GM19035 (cell line): ENCODE data around the gene STAM2.
"Not testable (repeated sequence)": the region's sequence is repeated elsewhere in the genome, so short reads cannot be mapped to it uniquely, and the experiment has no call there.

Experiments
- ATAC-seq: cut with Tn5 transposase; IDR thresholded peaks from one replicate; pipeline ENCODE4 v1.9.1; 2021; ENCODE audit not compliant: unreplicated experiment

The STAM2 gene

DNA sequence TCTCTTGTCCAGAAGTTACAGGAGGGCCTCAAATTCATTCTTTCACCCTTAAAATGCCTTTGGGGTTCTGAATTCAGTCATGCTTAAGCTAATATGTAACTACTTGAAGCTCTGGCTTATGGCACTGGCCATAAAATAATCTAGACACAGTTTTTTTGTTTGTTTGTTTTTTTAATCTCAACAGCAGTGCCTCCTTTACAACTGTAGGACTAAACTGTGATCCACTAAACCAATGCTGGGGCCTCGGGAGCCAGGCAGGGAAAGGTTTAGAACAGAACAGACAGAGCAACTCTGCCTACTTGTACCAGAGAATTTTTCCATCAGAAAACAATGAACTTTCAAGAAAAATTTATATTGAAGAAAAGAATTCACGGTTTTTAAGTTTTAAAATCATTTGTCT lies 1.7 kb downstream of the STAM2 start:
- ATAC-seq, result no peak

DNA sequence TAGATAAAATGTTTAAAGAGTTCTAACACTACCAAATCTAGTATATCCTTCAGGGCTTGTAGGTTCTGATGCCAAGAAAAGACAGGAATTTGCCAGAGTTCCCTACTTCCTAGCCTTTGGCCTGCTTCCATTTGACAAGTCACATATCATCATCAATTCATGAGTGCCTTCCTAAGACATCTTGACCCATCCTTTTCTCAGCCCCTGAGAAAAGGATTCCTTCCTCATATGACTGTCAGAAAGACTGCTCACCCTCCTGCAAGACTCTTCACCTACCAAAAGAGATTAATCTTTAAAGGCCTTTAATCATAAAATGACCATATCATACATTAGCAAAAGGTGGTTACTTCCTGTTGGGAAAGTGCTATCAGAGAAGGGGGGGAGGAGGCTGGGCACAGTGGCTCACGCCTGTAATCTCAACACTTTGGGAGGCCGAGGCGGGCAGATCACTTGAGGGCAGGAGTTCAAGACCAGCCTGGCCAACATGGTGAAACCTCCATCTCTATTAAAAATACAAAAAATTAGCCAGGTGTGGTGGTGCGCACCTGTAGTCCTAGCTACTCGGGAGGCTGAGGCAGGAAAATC lies 3.3 kb downstream of the STAM2 start:
- not testable (repeated sequence) for ATAC-seq

GRCh38 chr2:152171718-152172117 lies 3.8 kb downstream of the STAM2 start:
- no peak for ATAC-seq

- not testable (repeated sequence) for ATAC-seq
Observed at GRCh38 chr2:152169158-152169557, 6.4 kb downstream of the STAM2 start.

DNA sequence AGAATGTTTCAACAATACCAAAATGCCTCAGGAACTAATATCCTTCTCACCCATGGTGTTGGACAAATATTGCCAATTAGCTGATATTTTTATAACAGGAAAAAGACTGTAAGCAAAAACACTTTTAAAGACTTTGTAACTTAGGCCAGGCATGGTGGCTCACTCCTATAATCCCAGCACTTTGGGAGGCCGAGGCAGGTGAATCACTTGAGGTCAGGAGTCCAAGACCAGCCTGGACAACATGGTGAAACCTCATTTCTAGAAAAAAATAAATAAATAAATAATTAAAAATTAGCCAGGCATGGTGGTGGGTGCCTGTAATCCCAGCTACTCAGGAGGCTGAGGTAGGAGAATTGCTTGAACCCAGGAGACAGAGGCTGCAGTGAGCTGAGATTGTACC lies 8.1 kb downstream of the STAM2 start:
- not testable (repeated sequence) for ATAC-seq

DNA sequence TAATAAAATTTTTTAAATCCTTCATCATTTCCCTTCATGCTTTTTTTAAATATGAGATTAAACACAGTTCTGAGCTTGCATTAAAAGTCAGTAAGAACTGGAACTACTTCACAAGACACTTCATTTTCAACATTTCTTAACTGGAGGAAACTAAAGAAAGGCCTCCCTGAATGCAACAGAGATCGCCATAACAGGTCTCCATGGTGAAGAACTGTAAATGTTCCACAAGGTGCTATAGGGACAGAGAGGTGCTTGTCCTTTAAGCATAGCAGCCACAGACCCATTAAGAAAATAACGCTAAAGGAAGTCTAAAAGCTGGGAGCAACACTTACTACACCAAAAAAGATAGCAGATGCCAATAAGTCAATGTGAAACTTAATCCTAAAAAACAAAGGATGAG lies 8.5 kb downstream of the STAM2 start:
- ATAC-seq, result peak; percentile 32

GRCh38 chr2:152166633-152167032 lies 8.9 kb downstream of the STAM2 start:
- ATAC-seq, result peak; percentile 89

DNA sequence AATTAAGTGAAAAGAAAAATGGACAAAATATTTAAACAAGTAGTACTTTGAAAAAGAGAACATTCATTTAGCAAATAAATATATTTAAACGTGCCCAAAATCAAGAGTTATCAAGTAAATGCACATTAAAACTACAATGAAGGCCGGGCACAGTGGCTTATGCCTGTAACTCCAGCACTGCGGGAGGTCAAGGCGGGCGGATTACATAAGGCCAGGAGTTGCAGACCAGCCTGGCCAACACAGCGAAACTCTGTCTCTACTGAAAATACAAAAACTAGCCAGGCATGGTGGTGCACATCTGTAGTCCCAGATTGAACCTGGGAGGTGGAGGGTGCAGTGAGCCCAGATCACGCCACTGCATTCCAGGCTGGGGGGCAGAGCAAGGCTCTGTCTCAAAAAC lies 9.8 kb downstream of the STAM2 start:
- no peak for ATAC-seq

DNA sequence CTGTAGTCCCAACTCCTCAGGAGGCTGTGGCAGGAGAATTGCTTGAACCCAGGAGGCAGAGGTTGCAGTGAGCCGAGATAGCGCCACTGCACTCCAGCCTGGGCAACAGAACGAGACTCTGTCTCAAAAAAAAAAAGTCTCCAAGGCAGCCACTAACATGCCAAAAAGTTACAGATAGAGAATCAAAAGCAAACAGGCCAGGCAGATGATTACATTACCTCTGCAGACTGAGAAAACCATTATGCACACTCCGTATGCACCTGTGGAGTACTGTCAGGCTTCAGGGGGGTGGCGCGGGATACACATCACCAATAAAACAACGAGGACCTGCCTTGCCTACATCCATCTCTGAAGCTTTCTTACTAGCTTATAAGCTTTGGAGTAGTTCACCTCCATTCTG lies 10.3 kb downstream of the STAM2 start:
- ATAC-seq, result no peak

DNA sequence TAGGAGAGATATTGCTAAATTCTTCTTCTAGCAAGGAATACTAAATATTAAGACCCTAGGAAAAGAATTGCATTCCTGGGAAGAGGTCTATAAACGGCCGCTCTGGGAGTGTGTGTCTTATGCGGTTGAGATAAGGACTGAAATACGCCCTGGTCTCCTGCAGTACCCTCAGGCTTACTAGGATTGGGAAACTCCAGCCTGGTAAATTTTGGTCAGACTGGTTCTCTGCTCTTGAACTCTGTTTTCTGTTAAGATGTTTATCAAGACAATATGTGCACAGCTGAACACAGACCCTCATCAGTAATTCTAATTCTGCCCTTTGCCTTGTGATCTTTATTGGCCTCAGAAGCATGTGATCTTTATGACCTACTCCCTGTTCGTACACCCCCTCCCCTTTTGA lies 11.9 kb downstream of the STAM2 start:
- not testable (repeated sequence) for ATAC-seq

DNA sequence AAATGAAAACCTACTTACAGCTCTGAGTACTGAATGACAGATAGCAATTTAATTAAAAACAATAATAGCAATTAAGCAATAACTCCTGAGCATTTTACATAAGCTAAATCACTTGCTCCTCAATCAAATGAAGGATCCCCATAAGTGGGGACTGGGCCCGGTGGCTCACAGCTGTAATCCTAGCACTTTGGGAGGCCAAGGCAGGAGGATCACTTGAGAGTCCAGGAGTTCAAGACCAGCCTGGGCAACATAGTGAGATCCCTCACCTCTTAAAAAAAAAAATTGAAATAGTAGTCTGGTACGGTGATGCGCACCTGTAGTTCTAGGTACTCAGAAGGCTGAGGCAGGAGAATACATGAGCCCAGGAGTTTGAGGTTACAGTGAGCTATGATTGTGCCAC lies 13.4 kb downstream of the STAM2 start:
- ATAC-seq, result no peak

- no peak for ATAC-seq
Observed at GRCh38 chr2:152161598-152161997, 14.0 kb downstream of the STAM2 start.

DNA sequence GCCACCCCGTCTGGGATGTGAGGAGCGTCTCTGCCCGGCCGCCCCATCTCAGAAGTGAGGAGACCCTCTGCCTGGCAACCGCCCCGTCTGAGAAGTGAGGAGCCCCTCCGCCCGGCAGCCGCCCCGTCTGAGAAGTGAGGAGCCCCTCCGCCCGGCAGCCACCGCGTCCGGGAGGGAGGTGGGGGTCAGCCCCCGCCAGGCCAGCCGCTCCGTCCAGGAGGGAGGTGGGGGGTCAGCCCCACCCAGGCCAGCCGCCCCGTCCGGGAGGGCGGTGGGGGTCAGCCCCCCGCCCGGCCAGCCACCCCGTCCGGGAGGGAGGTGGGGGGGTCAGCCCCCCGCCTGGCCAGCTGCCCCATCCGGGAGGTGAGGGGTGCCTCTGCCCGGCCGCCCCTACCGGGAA lies 15.2 kb downstream of the STAM2 start:
- ATAC-seq, result not testable (repeated sequence)

- ATAC-seq, result no peak
Observed at GRCh38 chr2:152157253-152157652, 18.3 kb downstream of the STAM2 start.

DNA sequence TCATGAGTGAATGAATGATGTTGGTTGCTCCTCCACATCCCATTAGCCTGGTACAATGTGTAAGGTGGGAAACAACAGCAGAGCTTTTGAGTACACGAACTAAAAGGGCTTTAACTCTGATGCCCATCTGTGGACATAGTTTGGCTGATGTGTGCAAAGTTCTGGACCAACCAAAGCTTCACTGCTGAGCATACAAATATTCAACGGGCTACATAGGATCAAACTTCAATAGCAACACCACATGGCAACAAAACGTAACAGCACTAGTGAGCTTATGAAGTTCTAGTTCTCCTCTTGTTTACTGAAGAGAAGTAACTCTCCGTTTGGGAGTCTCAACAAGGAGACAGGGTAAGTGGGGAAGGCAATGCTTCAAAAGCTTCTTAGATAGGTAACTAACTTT lies 20.4 kb downstream of the STAM2 start:
- no peak for ATAC-seq

DNA sequence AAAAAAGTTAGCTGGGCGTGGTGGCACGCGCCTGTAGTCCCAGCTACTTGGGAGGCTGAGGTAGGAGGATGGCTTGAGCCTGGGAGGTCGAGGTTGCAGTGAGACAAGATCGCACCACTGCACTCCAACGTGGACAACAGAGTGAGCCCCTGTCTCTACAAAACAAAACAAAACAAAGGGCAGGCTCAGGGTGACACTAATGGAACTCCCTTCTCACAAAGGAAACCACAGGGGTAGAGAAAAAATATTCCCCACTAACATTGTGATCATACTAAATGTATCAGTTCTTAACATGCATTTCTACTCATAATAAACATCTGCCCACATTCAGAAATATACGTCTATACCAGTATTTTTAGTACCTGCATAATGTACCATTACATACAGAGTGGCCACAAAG lies 21.1 kb downstream of the STAM2 start:
- ATAC-seq, result no peak

GRCh38 chr2:152134488-152135280 lies 40.9 kb downstream of the STAM2 start:
- peak; percentile 69 for ATAC-seq

- no peak for ATAC-seq
Observed at GRCh38 chr2:152132306-152132705, 43.3 kb downstream of the STAM2 start.

DNA sequence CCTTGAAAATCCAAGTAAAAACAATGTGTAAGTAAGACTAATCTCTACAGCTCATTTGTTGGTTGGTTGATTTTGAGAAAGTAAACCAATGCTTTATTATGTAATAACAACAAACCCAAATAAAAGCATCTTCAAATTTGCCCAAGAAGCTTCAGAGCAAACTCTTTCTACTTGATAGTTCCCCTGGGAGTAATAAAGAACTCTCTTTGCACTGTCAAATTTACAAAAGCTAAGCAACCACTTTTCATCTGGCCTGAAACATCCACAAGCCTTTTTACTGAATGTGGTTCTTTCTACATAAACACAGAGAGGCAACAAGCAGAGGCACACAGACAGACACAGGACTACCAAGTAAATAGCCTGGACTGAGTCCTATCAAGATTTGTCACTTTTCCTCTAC lies 47.9 kb downstream of the STAM2 start:
- ATAC-seq, result no peak

- ATAC-seq, result no peak
Observed at GRCh38 chr2:152126664-152127063, 48.9 kb downstream of the STAM2 start.

GRCh38 chr2:152122161-152122560 lies 53.4 kb downstream of the STAM2 start:
- ATAC-seq, result no peak

- ATAC-seq, result no peak
Observed at GRCh38 chr2:152120430-152120829, 55.1 kb downstream of the STAM2 start.

- ATAC-seq, result no peak
Observed at GRCh38 chr2:152115952-152116351, 59.6 kb downstream of the STAM2 start.
